GM18526 (cell line): ENCODE data around the gene PNMA3.

Source experiments
- POLR2A ChIP-seq: IDR thresholded peaks from 3 replicates; pipeline ENCODE4 v1.6.1; 2011; ENCODE audit not compliant: insufficient read length; ENCODE audit errors: extremely low read depth

Gene PNMA3

GRCh38 chrX:153055871-153056749 is at the start of gene PNMA3:
TSS of gene PNMA3 (plus strand) at chrX:153056470. CDS start at chrX:153057056, 586 bp downstream.
- TF ChIP-seq POLR2A = no peak

GRCh38 chrX:153019166-153019565 is 37.1 kb upstream of the PNMA3 start:
- no peak for TF ChIP-seq POLR2A

GRCh38 chrX:153029162-153029561 is 27.1 kb upstream of the PNMA3 start:
- TF ChIP-seq POLR2A = no peak

GRCh38 chrX:153029875-153030274 is 26.4 kb upstream of the PNMA3 start:
- no peak for TF ChIP-seq POLR2A

- no peak for TF ChIP-seq POLR2A
Observed at GRCh38 chrX:153030801-153031200, 25.5 kb upstream of the PNMA3 start.

GRCh38 chrX:153032397-153033118 is 23.7 kb upstream of the PNMA3 start:
- peak; percentile 25 for TF ChIP-seq POLR2A

GRCh38 chrX:153049093-153049492 is 7.2 kb upstream of the PNMA3 start:
- no peak for TF ChIP-seq POLR2A

- no peak for TF ChIP-seq POLR2A
Observed at GRCh38 chrX:153052534-153052933, 3.7 kb upstream of the PNMA3 start.

- TF ChIP-seq POLR2A = no peak
Observed at GRCh38 chrX:153057281-153057680, 1.0 kb downstream of the PNMA3 start.

- TF ChIP-seq POLR2A = no peak
Observed at GRCh38 chrX:153059191-153060094, 3.2 kb downstream of the PNMA3 start.

- TF ChIP-seq POLR2A = no peak
Observed at GRCh38 chrX:153060095-153060445, 3.8 kb downstream of the PNMA3 start.

- no peak for TF ChIP-seq POLR2A
Observed at GRCh38 chrX:153061732-153062131, 5.5 kb downstream of the PNMA3 start.

GRCh38 chrX:153063315-153063714 is 7.0 kb downstream of the PNMA3 start:
- TF ChIP-seq POLR2A = no peak

GRCh38 chrX:153064061-153064460 is 7.8 kb downstream of the PNMA3 start:
- TF ChIP-seq POLR2A = no peak

GRCh38 chrX:153065389-153065788 is 9.1 kb downstream of the PNMA3 start:
- TF ChIP-seq POLR2A = no peak
